WTC11 (cell line): ENCODE data around the gene RIC1. TPM values are rescaled to one million over a fixed set of nuclear protein-coding genes. Genes with fewer than 3 reads are reported as not detected.

ENCODE experiments used
- ATAC-seq: fragments of 200-7000 bp; cut with Tn5 transposase; 2 replicates; pipeline ENCODE4 v1.10.0; 2021; ENCODE audit warnings: mild to moderate bottlenecking, moderate library complexity
- CTCF ChIA-PET: fragments of 300-600 bp; sonication (Branson Sonifier 250); formaldehyde crosslinking; loops from one replicate; lab custom pipeline; 2021; ENCODE audit warnings: antibody characterized with exemption; lab: Charles Lee
- POLR2A ChIA-PET: fragments of 350-600 bp; sonication (Branson Sonifier 250); formaldehyde crosslinking; loops from one replicate; lab custom pipeline; 2021; ENCODE audit warnings: antibody characterized with exemption; lab: Charles Lee
- DNase-seq: peaks from one replicate; pipeline ENCODE4 v3.0.0; 2021; ENCODE audit warnings: low spot score
- H3K27ac Mint-ChIP-seq: 2 replicates; pipeline ENCODE4 v1.8.0; 2021; ENCODE audit warnings: mixed read lengths
- H3K27me3 Mint-ChIP-seq: 2 replicates; pipeline ENCODE4 v1.8.0; 2021; ENCODE audit warnings: low read depth, mild to moderate bottlenecking, moderate library complexity, mixed read lengths
- H3K36me3 Mint-ChIP-seq: 2 replicates; pipeline ENCODE4 v1.8.0; 2021; ENCODE audit warnings: mixed read lengths
- H3K4me1 Mint-ChIP-seq: 2 replicates; pipeline ENCODE4 v1.8.0; 2022; ENCODE audit warnings: mixed read lengths
- H3K4me3 Mint-ChIP-seq: 2 replicates; pipeline ENCODE4 v1.8.0; 2021; ENCODE audit warnings: mild to moderate bottlenecking, moderate library complexity, mixed read lengths
- H3K9me3 Mint-ChIP-seq: 2 replicates; pipeline ENCODE4 v1.8.0; 2021; ENCODE audit warnings: mixed read lengths
- ATF3 ChIP-seq: sonication (generic); formaldehyde crosslinking; conservative IDR thresholded peaks from 2 replicates; pipeline ENCODE4 v1.8.1; 2022; ENCODE audit warnings: mild to moderate bottlenecking, missing genetic modification reagents
- CDX4 ChIP-seq: fragments of 250-450 bp; sonication (Bioruptor Pico); IDR thresholded peaks from 2 replicates; pipeline ENCODE4 v1.9.0; 2021; ENCODE audit warnings: moderate library complexity, mild to moderate bottlenecking, inconsistent platforms, borderline replicate concordance
- CREM ChIP-seq: sonication (generic); formaldehyde crosslinking; IDR thresholded peaks from 2 replicates; pipeline ENCODE4 v1.8.1; 2022; ENCODE audit warnings: mild to moderate bottlenecking, missing genetic modification reagents, moderate library complexity
- CTCF ChIP-seq: fragments of 200-600 bp; IDR thresholded peaks from 2 replicates; pipeline ENCODE4 v1.8.0; 2022; ENCODE audit warnings: antibody characterized with exemption
- E2F1 ChIP-seq: sonication (generic); formaldehyde crosslinking; IDR thresholded peaks from 2 replicates; pipeline ENCODE4 v1.8.0; 2022; ENCODE audit warnings: mild to moderate bottlenecking, missing genetic modification reagents
- E2F4 ChIP-seq: sonication (generic); formaldehyde crosslinking; IDR thresholded peaks from 2 replicates; pipeline ENCODE4 v1.8.1; 2022; ENCODE audit warnings: low read depth, mild to moderate bottlenecking, moderate library complexity, missing genetic modification reagents, borderline replicate concordance
- E2F5 ChIP-seq: sonication (generic); formaldehyde crosslinking; IDR thresholded peaks from 2 replicates; pipeline ENCODE4 v1.8.1; 2022; ENCODE audit warnings: mild to moderate bottlenecking, moderate library complexity, missing genetic modification reagents
- FOXJ3 ChIP-seq: sonication (generic); formaldehyde crosslinking; IDR thresholded peaks from 2 replicates; pipeline ENCODE4 v1.9.0; 2021; ENCODE audit warnings: missing genetic modification reagents, mild to moderate bottlenecking, borderline replicate concordance
- FOXK1 ChIP-seq: sonication (generic); formaldehyde crosslinking; IDR thresholded peaks from 2 replicates; pipeline ENCODE4 v1.8.0; 2022; ENCODE audit warnings: mild to moderate bottlenecking, moderate library complexity, missing genetic modification reagents
- FOXP1 ChIP-seq: sonication (generic); formaldehyde crosslinking; IDR thresholded peaks from 2 replicates; pipeline ENCODE4 v1.8.0; 2022; ENCODE audit warnings: missing genetic modification reagents, mild to moderate bottlenecking, moderate library complexity, borderline replicate concordance
- GRHL2 ChIP-seq: fragments of 250-450 bp; sonication (Bioruptor Pico); IDR thresholded peaks from 2 replicates; pipeline ENCODE4 v1.8.0; 2022; ENCODE audit warnings: mild to moderate bottlenecking, moderate library complexity; ENCODE audit not compliant: insufficient replicate concordance, severe bottlenecking
- GTF2I ChIP-seq: fragments of 250-450 bp; sonication (Bioruptor Pico); conservative IDR thresholded peaks from 2 replicates; pipeline ENCODE4 v1.4.0; 2021; ENCODE audit warnings: mild to moderate bottlenecking
- HMGA2 ChIP-seq: fragments of 250-450 bp; sonication (Bioruptor Pico); IDR thresholded peaks from 2 replicates; pipeline ENCODE4 v1.4.0; 2021; ENCODE audit warnings: mild to moderate bottlenecking, moderate library complexity
- HMGXB4 ChIP-seq: sonication (generic); formaldehyde crosslinking; IDR thresholded peaks from 2 replicates; pipeline ENCODE4 v1.8.1; 2023; ENCODE audit warnings: mild to moderate bottlenecking, moderate library complexity, missing genetic modification reagents
- IRF1 ChIP-seq: sonication (generic); formaldehyde crosslinking; IDR thresholded peaks from 2 replicates; pipeline ENCODE4 v1.8.0; 2023; ENCODE audit warnings: missing genetic modification reagents
- JUN ChIP-seq: sonication (generic); formaldehyde crosslinking; IDR thresholded peaks from 2 replicates; pipeline ENCODE4 v1.8.0; 2023; ENCODE audit warnings: mild to moderate bottlenecking, missing genetic modification reagents
- NFATC4 ChIP-seq: fragments of 250-450 bp; sonication (Bioruptor Pico); IDR thresholded peaks from 2 replicates; pipeline ENCODE4 v1.9.0; 2021; ENCODE audit warnings: mild to moderate bottlenecking
- NR3C1 ChIP-seq: sonication (generic); formaldehyde crosslinking; conservative IDR thresholded peaks from 2 replicates; pipeline ENCODE4 v1.8.1; 2023; ENCODE audit warnings: low read depth, mild to moderate bottlenecking, missing genetic modification reagents
- SP1 ChIP-seq: sonication (generic); formaldehyde crosslinking; conservative IDR thresholded peaks from 2 replicates; pipeline ENCODE4 v1.8.1; 2022; ENCODE audit warnings: missing genetic modification reagents
- TEAD1 ChIP-seq: sonication (generic); formaldehyde crosslinking; IDR thresholded peaks from 2 replicates; pipeline ENCODE4 v1.8.0; 2022; ENCODE audit warnings: mild to moderate bottlenecking, missing genetic modification reagents
- ZNF425 ChIP-seq: fragments of 250-450 bp; sonication (Bioruptor Pico); conservative IDR thresholded peaks from 2 replicates; pipeline ENCODE4 v1.9.0; 2021; ENCODE audit warnings: mild to moderate bottlenecking
- ZNF671 ChIP-seq: fragments of 250-450 bp; sonication (Bioruptor Pico); IDR thresholded peaks from 2 replicates; pipeline ENCODE4 v1.8.0; 2021; ENCODE audit warnings: mild to moderate bottlenecking
- total RNA-seq: library from RNA; stranded (reverse); gene quantifications from 3 replicates; pipeline ENCODE4 v1.2.3, GENCODE V29; 2021

RIC1 gene
- total RNA-seq, 1 experiment from 2014 or later, result 18.9 TPM

GRCh38 chr9:5813824-5814223 is 184.9 kb downstream of the RIC1 start:
- TF ChIP-seq ATF3 (CRISPR knock-in tag) (no peak), E2F5 (no peak), SP1 (CRISPR knock-in tag) (no peak), GRHL2 (CRISPR knock-in tag) (no peak), CTCF (no peak), GTF2I (no peak), FOXJ3 (CRISPR knock-in tag) (no peak), FOXP1 (no peak), E2F1 (CRISPR knock-in tag) (no peak), ZNF671 (CRISPR knock-in tag) (no peak), HMGXB4 (CRISPR knock-in tag) (no peak), ZNF425 (CRISPR knock-in tag) (no peak), CDX4 (CRISPR knock-in tag) (no peak), E2F4 (CRISPR knock-in tag) (no peak), NR3C1 (no peak)
- H3K27me3 Mint-ChIP-seq, result no peaks in the 10 kb centered on the region
- H3K27ac Mint-ChIP-seq, result no peak overlapping the region
- ATAC-seq (no peak), DNase-seq (no peak)
- POLR2A ChIA-PET, result no interaction called here
- no peaks in the 10 kb centered on the region for H3K9me3 Mint-ChIP-seq
- H3K36me3 Mint-ChIP-seq, result peaks cover 29% of the 10 kb centered on the region
- H3K4me3 Mint-ChIP-seq, result no peak overlapping the region
- H3K4me1 Mint-ChIP-seq, result no peaks in the 10 kb centered on the region
- CTCF ChIA-PET, result no interaction called here

GRCh38 chr9:5815461-5815860 is 186.6 kb downstream of the RIC1 start:
- Mint-ChIP-seq H3K4me1 (no peaks in the 10 kb centered on the region), H3K27me3 (no peaks in the 10 kb centered on the region), H3K36me3 (peaks cover 23% of the 10 kb centered on the region), H3K27ac (no peak overlapping the region), H3K4me3 (no peak overlapping the region), H3K9me3 (no peaks in the 10 kb centered on the region)
- ChIA-PET POLR2A (no interaction called here), CTCF (no interaction called here)
- ATAC-seq (no peak), DNase-seq (no peak)
- TF ChIP-seq IRF1 (CRISPR knock-in tag) (no peak), CREM (no peak), FOXK1 (no peak), GTF2I (no peak), ZNF425 (CRISPR knock-in tag) (no peak), JUN (CRISPR knock-in tag) (no peak), TEAD1 (no peak), CDX4 (CRISPR knock-in tag) (no peak), HMGA2 (CRISPR knock-in tag) (no peak), NFATC4 (no peak)
